ENCODE data around the gene CELF2. TPM values are rescaled to one million over a fixed set of nuclear protein-coding genes. Genes with fewer than 3 reads are reported as not detected.

CELF2 gene
- total RNA-seq, 1 experiment from 2014 or later: 28.7 TPM

DNA sequence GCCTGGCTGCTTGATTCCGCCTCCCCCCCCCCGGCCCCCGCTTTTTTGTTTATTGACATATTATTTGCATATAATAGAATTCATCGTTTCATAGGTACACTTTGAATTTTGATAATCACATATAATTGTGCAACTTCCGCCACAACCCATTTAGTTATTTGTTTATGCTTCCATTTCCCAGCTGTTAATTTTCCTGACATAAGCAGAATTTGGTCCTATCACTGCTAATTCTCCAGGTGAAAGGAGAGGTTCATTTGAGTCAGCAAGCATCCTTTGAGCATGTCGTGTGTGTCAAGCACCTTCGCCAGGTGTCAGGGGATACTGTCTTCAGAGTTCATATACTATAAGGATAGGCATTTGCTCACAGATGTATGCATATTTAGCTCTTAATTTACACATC is 102.2 kb downstream of the CELF2 start:
- H3K27ac ChIP-seq (ENCODE audit: insufficient read length, low read depth, low read length): no peak overlapping the region
- no peaks in the 10 kb centered on the region for H3K27me3 ChIP-seq (ENCODE audit: insufficient read depth, low read length)
- TF ChIP-seq, protein P1, sequence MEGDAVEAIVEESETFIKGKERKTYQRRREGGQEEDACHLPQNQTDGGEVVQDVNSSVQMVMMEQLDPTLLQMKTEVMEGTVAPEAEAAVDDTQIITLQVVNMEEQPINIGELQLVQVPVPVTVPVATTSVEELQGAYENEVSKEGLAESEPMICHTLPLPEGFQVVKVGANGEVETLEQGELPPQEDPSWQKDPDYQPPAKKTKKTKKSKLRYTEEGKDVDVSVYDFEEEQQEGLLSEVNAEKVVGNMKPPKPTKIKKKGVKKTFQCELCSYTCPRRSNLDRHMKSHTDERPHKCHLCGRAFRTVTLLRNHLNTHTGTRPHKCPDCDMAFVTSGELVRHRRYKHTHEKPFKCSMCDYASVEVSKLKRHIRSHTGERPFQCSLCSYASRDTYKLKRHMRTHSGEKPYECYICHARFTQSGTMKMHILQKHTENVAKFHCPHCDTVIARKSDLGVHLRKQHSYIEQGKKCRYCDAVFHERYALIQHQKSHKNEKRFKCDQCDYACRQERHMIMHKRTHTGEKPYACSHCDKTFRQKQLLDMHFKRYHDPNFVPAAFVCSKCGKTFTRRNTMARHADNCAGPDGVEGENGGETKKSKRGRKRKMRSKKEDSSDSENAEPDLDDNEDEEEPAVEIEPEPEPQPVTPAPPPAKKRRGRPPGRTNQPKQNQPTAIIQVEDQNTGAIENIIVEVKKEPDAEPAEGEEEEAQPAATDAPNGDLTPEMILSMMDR (conservative IDR thresholded peaks at IDR 0.05): no peak
- Mint-ChIP-seq H3K4me1 (peaks cover 32% of the 10 kb centered on the region in 2 experiments), H3K27ac (no peak overlapping the region), H3K9me3 (no peaks in the 10 kb centered on the region), H3K27me3 (ENCODE audit: low read depth) (no peaks in the 10 kb centered on the region), H3K4me3 (no peak overlapping the region), H3K36me3 (ENCODE audit: insufficient read depth in 1 of 3, low read depth in 3 of 3) (no peaks in the 10 kb centered on the region)
- no peak overlapping the region for H3T11ph ChIP-seq (ENCODE audit: low read length)
- H4K91ac ChIP-seq (ENCODE audit: insufficient read length, low read depth, low read length): no peak overlapping the region
- no peaks in the 10 kb centered on the region for H4K20me1 ChIP-seq (ENCODE audit: control insufficient read depth, insufficient read depth, insufficient read length)
- H2BK12ac ChIP-seq (ENCODE audit: insufficient read length, low read depth, low read length): no peak overlapping the region
- no peak for DNase-seq
- H3K9ac ChIP-seq (ENCODE audit: extremely low read depth, insufficient read length, low read length): no peak overlapping the region
- H2AFZ ChIP-seq (ENCODE audit: low read length): no peak overlapping the region
- no peak overlapping the region for H3K14ac ChIP-seq (ENCODE audit: insufficient read depth, low read length)
- no peak overlapping the region for H2BK120ac ChIP-seq (ENCODE audit: low read depth, low read length, poor library complexity, severe bottlenecking)
- no peaks in the 10 kb centered on the region for H3K4me1 ChIP-seq (ENCODE audit: insufficient read depth, low read length)
- no peak overlapping the region for H3K18ac ChIP-seq (ENCODE audit: insufficient read length, low read depth, low read length)
- H3K23ac ChIP-seq (ENCODE audit: insufficient read length, low read depth, low read length): no peak overlapping the region
- H2BK20ac ChIP-seq (ENCODE audit: low read depth, low read length, poor library complexity, severe bottlenecking): no peak overlapping the region
- no peak overlapping the region for H2BK5ac ChIP-seq (ENCODE audit: insufficient read length, low read length)
- no peaks in the 10 kb centered on the region for H3K79me1 ChIP-seq (ENCODE audit: insufficient read depth, low read depth, low read length, poor library complexity, severe bottlenecking)
- WGBS (ENCODE audit: extremely low coverage, insufficient read length, low lambda C conversion rate): no CpG with 5 or more reads among the region's 7 CpGs
- H4K8ac ChIP-seq (replicated peaks; ENCODE audit: insufficient read length, low read depth, low read length): no peak overlapping the region
- no peak overlapping the region for H4K5ac ChIP-seq (ENCODE audit: insufficient read length, low read depth, low read length)
- H2BK15ac ChIP-seq (ENCODE audit: low read depth, low read length): no peak overlapping the region
- no peaks in the 10 kb centered on the region for H3K79me2 ChIP-seq (ENCODE audit: insufficient read depth, low read length)
- H3K9me3 ChIP-seq (ENCODE audit: control insufficient read depth, low read depth, low read length): no peaks in the 10 kb centered on the region
- no peaks in the 10 kb centered on the region for H3K23me2 ChIP-seq (ENCODE audit: insufficient read length, low read depth, low read length, poor library complexity, severe bottlenecking)
- no peak overlapping the region for H2AK5ac ChIP-seq (ENCODE audit: insufficient read length, low read length)
- no peak overlapping the region for H3K4ac ChIP-seq (ENCODE audit: low read depth, low read length)
- no peak overlapping the region for H3K4me2 ChIP-seq (ENCODE audit: insufficient read depth, insufficient read length, low read length)
- H3K56ac ChIP-seq (ENCODE audit: insufficient read length, low read depth, low read length): no peak overlapping the region
